ENCODE measurements around the gene CKS1B. TPM values are rescaled to one million over a fixed set of nuclear protein-coding genes. Genes with fewer than 3 reads are reported as not detected.

Gene CKS1B
- total RNA-seq, 5 donors from 2014 or later (not counting 1 experiment from before 2014, with no cell fraction given) = 7.9 to 11.8 (median 10.3) TPM

- Histone ChIP-seq H3K9me3 (no peaks in the 10 kb centered on the region), H3K27me3 (replicated peaks in 1 of 2; ENCODE audit: control insufficient read depth in 2 of 2, extremely low read depth in 1 of 2, insufficient read depth in 2 of 2, low read length in 1 of 2) (no peaks in the 10 kb centered on the region), H3K27ac (ENCODE audit: low read length) (peak within 1 kb of the TSS; percentile 22), H3K4me3 (ENCODE audit: control insufficient read depth in 1 of 2, extremely low read depth in 1 of 2, low read length in 1 of 2) (no peak within 1 kb of the TSS), H3K36me3 (ENCODE audit: control insufficient read depth in 2 of 2, extremely low read depth in 1 of 2, insufficient read depth in 1 of 2, low read length in 1 of 2) (peaks cover 6 to 59% of the 10 kb centered on the region in 2 donors), H3K4me1 (ENCODE audit: control insufficient read depth in 1 of 2, extremely low read depth in 1 of 2, insufficient read depth in 2 of 2, low read length in 2 of 2) (peaks cover 5 to 55% of the 10 kb centered on the region in 2 experiments)
- peak within 1 kb of the TSS; percentile 77 for H3K27ac Mint-ChIP-seq
- H3K36me3 Mint-ChIP-seq = peaks cover 17% of the 10 kb centered on the region
- CTCF ChIA-PET = interaction anchor here in 1 of 2 donors (0.6 to 1.4 kb wide), 2 partner anchors 24 to 635 kb away, joined by 4 to 6 read pairs; no protein-coding TSS in a partner anchor
- H3K4me3 Mint-ChIP-seq = peak within 1 kb of the TSS in 2 of 3 donors; percentile 18 to 23
- no peak for ATAC-seq (replicated peaks in 1 of 4)
- no peaks in the 10 kb centered on the region for H3K9me3 Mint-ChIP-seq
- 100% methylated on average over 2 of the region's 15 CpGs for WGBS (ENCODE audit: insufficient coverage)
- peaks cover 21 to 39% (median 24%) of the 10 kb centered on the region in 3 donors for H3K4me1 Mint-ChIP-seq
- H3K27me3 Mint-ChIP-seq = no peaks in the 10 kb centered on the region
- POLR2A ChIA-PET = interaction anchor here (0.5 to 1.4 kb wide), 6 partner anchors 10 to 31 kb away, joined by 3 to 9 read pairs (median 4); partner anchors contain the start of genes PBXIP1 (in 2 of the 2) and PYGO2 (in 1 of the 2)
- DNase-seq = peak in 2 of 35 experiments; percentile 25 to 43
These were observed 3.7 kb upstream of the CKS1B start, which contains the start of gene SHC1 for GRCh38 chr1:154970631-154971340. Gene SHC1, minus strand, starts transcription at chr1:154970747. Its CDS starts 221 bp downstream, at chr1:154970526.

DNA sequence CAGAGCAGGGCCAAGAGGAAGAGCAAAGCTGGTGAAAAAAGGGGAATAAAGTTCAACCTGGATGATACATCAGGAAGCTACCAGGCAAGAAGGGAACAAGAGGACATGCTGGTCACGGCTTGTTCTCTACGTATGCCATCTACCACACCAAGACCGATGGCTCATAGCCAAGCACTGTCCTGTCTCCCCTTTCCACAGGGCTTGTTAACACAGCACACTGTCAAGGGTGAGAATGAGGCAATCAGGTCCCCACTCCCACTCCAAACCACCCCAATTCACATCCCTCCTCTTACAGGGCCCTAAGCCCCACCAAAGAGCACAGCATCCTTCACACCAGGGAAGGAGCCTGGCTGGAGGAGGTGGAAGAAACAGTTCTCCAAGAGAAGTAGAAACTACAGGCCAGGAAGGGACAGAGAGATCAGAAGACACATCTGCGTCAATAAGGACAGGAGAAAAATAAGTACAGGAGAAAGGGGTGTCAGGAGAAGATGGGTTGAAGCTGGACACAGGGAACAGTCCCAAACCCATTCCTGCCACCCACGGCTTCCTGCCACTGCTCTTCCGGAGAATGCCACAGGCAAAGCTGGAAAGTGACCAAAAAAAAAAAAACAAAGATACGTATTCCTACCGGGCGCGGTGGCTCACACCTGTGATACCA lies 3.0 kb upstream of the CKS1B start:
- Mint-ChIP-seq H3K9me3 (no peaks in the 10 kb centered on the region), H3K4me3 (peak overlapping the region in 2 of 3 donors; percentile 18 to 23), H3K27ac (peak overlapping the region; percentile 42 to 77), H3K4me1 (peaks cover 21 to 39% (median 24%) of the 10 kb centered on the region in 3 donors), H3K27me3 (no peaks in the 10 kb centered on the region), H3K36me3 (peaks cover 17% of the 10 kb centered on the region)
- Histone ChIP-seq H3K4me3 (ENCODE audit: control insufficient read depth in 1 of 2, extremely low read depth in 1 of 2, low read length in 1 of 2) (no peak overlapping the region), H3K4me1 (ENCODE audit: control insufficient read depth in 1 of 2, extremely low read depth in 1 of 2, insufficient read depth in 2 of 2, low read length in 2 of 2) (peaks cover 8 to 61% of the 10 kb centered on the region in 2 experiments), H3K27ac (ENCODE audit: low read length) (peak overlapping the region; percentile 22), H3K36me3 (ENCODE audit: control insufficient read depth in 2 of 2, extremely low read depth in 1 of 2, insufficient read depth in 1 of 2, low read length in 1 of 2) (peaks cover 4 to 52% of the 10 kb centered on the region in 2 donors), H3K9me3 (no peaks in the 10 kb centered on the region), H3K27me3 (replicated peaks in 1 of 2; ENCODE audit: control insufficient read depth in 2 of 2, extremely low read depth in 1 of 2, insufficient read depth in 2 of 2, low read length in 1 of 2) (no peaks in the 10 kb centered on the region)
- WGBS (ENCODE audit: insufficient coverage) = 89% methylated on average over 9 of the region's 10 CpGs
- DNase-seq = no peak
- ATAC-seq (replicated peaks in 1 of 4) = no peak
- POLR2A ChIA-PET = interaction anchor here (0.5 to 1.3 kb wide), 5 partner anchors 10 to 16 kb away, joined by 3 to 9 read pairs (median 3); partner anchors contain the start of genes PBXIP1 (in 2 of the 2) and PYGO2 (in 1 of the 2)
- CTCF ChIA-PET = interaction anchor here (0.6 to 1.4 kb wide), 4 partner anchors 16 to 80 kb away, joined by 3 to 6 read pairs (median 3); partner anchors contain the start of genes ADAM15 (in 1 of the 2) and PBXIP1 (in 1 of the 2)

- H3K4me1 Mint-ChIP-seq = peaks cover 21 to 39% (median 24%) of the 10 kb centered on the region in 3 donors
- DNase-seq = no peak
These were observed 2.3 kb upstream of the CKS1B start for GRCh38 chr1:154972213-154972516.

DNA sequence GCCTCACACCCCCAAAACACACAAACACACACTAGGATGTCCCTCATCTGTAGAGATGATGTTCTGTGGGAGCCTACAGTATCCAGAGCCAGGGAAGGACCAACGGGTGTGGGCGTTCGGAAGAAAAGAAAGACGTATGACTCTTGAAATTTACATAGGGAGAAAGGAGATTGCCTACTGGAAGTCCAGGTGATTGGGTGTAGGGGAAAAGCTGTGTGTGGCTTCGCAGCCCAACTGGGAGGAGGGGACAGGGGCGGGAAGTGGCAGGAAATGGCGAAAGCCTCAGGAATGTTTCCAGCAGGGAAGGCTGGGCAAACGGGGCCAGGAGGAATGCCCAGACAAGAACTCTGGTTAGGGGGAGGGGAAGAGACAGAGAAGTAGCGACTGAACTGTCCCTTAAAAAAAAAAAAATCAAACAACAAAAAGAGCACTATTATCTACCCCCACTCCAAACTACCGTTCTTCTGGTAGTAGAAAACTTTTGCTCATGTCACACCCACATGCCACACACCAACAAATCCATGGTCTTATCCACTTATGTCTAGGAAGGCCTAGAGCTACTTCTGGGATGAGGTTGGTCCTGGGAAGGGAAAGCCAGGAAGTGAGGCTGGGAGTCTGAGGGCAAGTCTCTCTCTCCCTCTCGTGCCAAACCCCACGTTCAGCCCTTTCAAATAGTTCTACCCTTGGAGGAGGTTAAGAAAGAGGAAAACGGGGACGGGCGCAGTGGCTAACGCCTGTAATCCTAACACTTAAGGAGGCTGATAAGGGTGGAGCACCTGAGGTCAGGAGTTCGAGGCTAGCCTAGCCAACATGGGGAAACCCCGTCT lies 1.8 kb upstream of the CKS1B start:
- CTCF ChIA-PET = interaction anchor here (0.7 to 2.7 kb wide), 8 partner anchors 11 to 353 kb away, joined by 3 to 13 read pairs (median 6); partner anchors contain the start of genes PBXIP1 (in 1 of the 2) and PYGO2 (in 1 of the 2)
- POLR2A ChIA-PET = interaction anchor here (0.5 to 1.6 kb wide), 4 partner anchors 12 to 72 kb away, joined by 3 to 22 read pairs (median 3); partner anchors contain the start of gene PBXIP1 (in 1 of the 2)
- no peaks in the 10 kb centered on the region for H3K27me3 ChIP-seq (replicated peaks in 1 of 2; ENCODE audit: control insufficient read depth in 2 of 2, extremely low read depth in 1 of 2, insufficient read depth in 2 of 2, low read length in 1 of 2)
- Mint-ChIP-seq H3K27me3 (no peaks in the 10 kb centered on the region), H3K36me3 (peaks cover 17% of the 10 kb centered on the region), H3K4me3 (no peak overlapping the region), H3K9me3 (no peaks in the 10 kb centered on the region), H3K4me1 (peaks cover 21 to 43% (median 24%) of the 10 kb centered on the region in 3 donors), H3K27ac (peak overlapping the region in 1 of 2 donors; percentile 74)
- DNase-seq (peak in 1 of 35 experiments; percentile 35), ATAC-seq (replicated peaks in 1 of 4) (no peak)
- WGBS (ENCODE audit: insufficient coverage) = 72% methylated on average over 2 of the region's 18 CpGs
- peaks cover 8 to 56% of the 10 kb centered on the region in 2 experiments for H3K4me1 ChIP-seq (ENCODE audit: control insufficient read depth in 1 of 2, extremely low read depth in 1 of 2, insufficient read depth in 2 of 2, low read length in 2 of 2)
- H3K9me3 ChIP-seq = no peaks in the 10 kb centered on the region
- H3K4me3 ChIP-seq (ENCODE audit: control insufficient read depth in 1 of 2, extremely low read depth in 1 of 2, low read length in 1 of 2) = peak overlapping the region in 1 of 2 donors; percentile 89
- H3K36me3 ChIP-seq (ENCODE audit: control insufficient read depth in 2 of 2, extremely low read depth in 1 of 2, insufficient read depth in 1 of 2, low read length in 1 of 2) = peaks cover 4 to 40% of the 10 kb centered on the region in 2 donors
- peak overlapping the region; percentile 90 for H3K27ac ChIP-seq (ENCODE audit: low read length)

More at GRCh38 chr1:154972213-154972516, 2.3 kb upstream of the CKS1B start:
- Histone ChIP-seq H3K4me3 (ENCODE audit: control insufficient read depth in 1 of 2, extremely low read depth in 1 of 2, low read length in 1 of 2) (no peak overlapping the region), H3K27me3 (replicated peaks in 1 of 2; ENCODE audit: control insufficient read depth in 2 of 2, extremely low read depth in 1 of 2, insufficient read depth in 2 of 2, low read length in 1 of 2) (no peaks in the 10 kb centered on the region), H3K9me3 (no peaks in the 10 kb centered on the region), H3K27ac (ENCODE audit: low read length) (no peak overlapping the region), H3K36me3 (ENCODE audit: control insufficient read depth in 2 of 2, extremely low read depth in 1 of 2, insufficient read depth in 1 of 2, low read length in 1 of 2) (peaks cover 4 to 45% of the 10 kb centered on the region in 2 donors), H3K4me1 (ENCODE audit: control insufficient read depth in 1 of 2, extremely low read depth in 1 of 2, insufficient read depth in 2 of 2, low read length in 2 of 2) (peaks cover 8 to 62% of the 10 kb centered on the region in 2 experiments)
- ChIA-PET CTCF (interaction anchor here (0.6 to 1.4 kb wide), 4 partner anchors 16 to 79 kb away, joined by 3 to 6 read pairs (median 3); partner anchors contain the start of genes ADAM15 (in 1 of the 2) and PBXIP1 (in 1 of the 2)), POLR2A (interaction anchor here (0.5 to 0.7 kb wide), 3 partner anchors 13 to 72 kb away, joined by 3 read pairs; partner anchors contain the start of gene PBXIP1 (in 1 of the 2))
- Mint-ChIP-seq H3K27ac (peak overlapping the region; percentile 74 to 77), H3K9me3 (no peaks in the 10 kb centered on the region), H3K4me3 (no peak overlapping the region), H3K27me3 (no peaks in the 10 kb centered on the region), H3K36me3 (peaks cover 17% of the 10 kb centered on the region)
- no peak for ATAC-seq (replicated peaks in 1 of 4)
- WGBS (ENCODE audit: insufficient coverage) = no CpG with 5 or more reads among the region's 3 CpGs

- H3K27ac Mint-ChIP-seq = no peak overlapping the region
- under 1% methylated on average over 22 of the region's 37 CpGs for WGBS (ENCODE audit: insufficient coverage)
- peaks cover 21 to 39% (median 24%) of the 10 kb centered on the region in 3 donors for H3K4me1 Mint-ChIP-seq
- H3K36me3 Mint-ChIP-seq = peaks cover 11% of the 10 kb centered on the region
- H3K9me3 ChIP-seq = no peaks in the 10 kb centered on the region
- H3K4me3 ChIP-seq (ENCODE audit: control insufficient read depth in 1 of 2, extremely low read depth in 1 of 2, low read length in 1 of 2) = peak overlapping the region; percentile 73 to 89
- ChIA-PET CTCF (interaction anchor here (0.6 to 2.7 kb wide), 8 partner anchors 12 to 354 kb away, joined by 3 to 13 read pairs (median 4); partner anchors contain the start of genes PBXIP1 (in 1 of the 2) and PYGO2 (in 1 of the 2)), POLR2A (interaction anchor here (0.5 to 1.6 kb wide), 9 partner anchors 13 to 1101 kb away, joined by 3 to 22 read pairs (median 6); partner anchors contain the start of gene PBXIP1 (in 1 of the 2))
- peaks cover 8 to 56% of the 10 kb centered on the region in 2 experiments for H3K4me1 ChIP-seq (ENCODE audit: control insufficient read depth in 1 of 2, extremely low read depth in 1 of 2, insufficient read depth in 2 of 2, low read length in 2 of 2)
- peak in 3 of 4 experiments; percentile 7 to 12 (median 11) for ATAC-seq (replicated peaks in 1 of 4)
- H3K36me3 ChIP-seq (ENCODE audit: control insufficient read depth in 2 of 2, extremely low read depth in 1 of 2, insufficient read depth in 1 of 2, low read length in 1 of 2) = peaks cover under 1 to 32% of the 10 kb centered on the region in 2 donors
- DNase-seq = peak; percentile 72 to 93 (median 84)
- H3K4me3 Mint-ChIP-seq = no peak overlapping the region
- no peaks in the 10 kb centered on the region for H3K27me3 Mint-ChIP-seq
- no peaks in the 10 kb centered on the region for H3K27me3 ChIP-seq (replicated peaks in 1 of 2; ENCODE audit: control insufficient read depth in 2 of 2, extremely low read depth in 1 of 2, insufficient read depth in 2 of 2, low read length in 1 of 2)
- no peaks in the 10 kb centered on the region for H3K9me3 Mint-ChIP-seq
- H3K27ac ChIP-seq (ENCODE audit: low read length) = peak overlapping the region; percentile 90
These were observed 958 bp upstream of the CKS1B start for GRCh38 chr1:154973344-154974101.
